A549 (cell line): ENCODE measurements around the gene COPS8.

Source experiments
- CEBPB ChIP-seq, 2 experiments: fragments of >200 bp in 1 of 2; sonication (Bioruptor Twin) in 1 of 2; formaldehyde crosslinking in 1 of 2; IDR thresholded peaks; 2 replicates each; pipeline ENCODE4 v1.6.1; 2012 to 2016
- EP300 ChIP-seq, 2 experiments: fragments of >200 bp; sonication (Bioruptor Twin); formaldehyde crosslinking; IDR thresholded peaks; 2 replicates in 1 of 2; 3 replicates in 1 of 2; pipeline ENCODE4 v1.6.1; 2016 to 2017
- JUNB ChIP-seq: fragments of >200 bp; sonication (Bioruptor Twin); formaldehyde crosslinking; IDR thresholded peaks from 2 replicates; pipeline ENCODE4 v1.6.1; 2016
- POLR2A ChIP-seq: IDR thresholded peaks from 2 replicates; pipeline ENCODE4 v1.6.1; 2012; ENCODE audit warnings: mild to moderate bottlenecking, low read length
- RCOR1 ChIP-seq: fragments of 150-350 bp; IDR thresholded peaks from 2 replicates; pipeline ENCODE4 v1.6.1; 2014; ENCODE audit warnings: antibody characterized with exemption, low read length, low read depth
- RFX5 ChIP-seq: fragments of 450-650 bp; IDR thresholded peaks from 2 replicates; pipeline ENCODE4 v1.7.1; 2014; ENCODE audit warnings: antibody characterized with exemption, mild to moderate bottlenecking, moderate library complexity
- TF ChIP-seq, protein P1 (sequence below): fragments of >200 bp; sonication (Bioruptor Twin); formaldehyde crosslinking; IDR thresholded peaks from 3 replicates; pipeline ENCODE4 v1.5.1; 2016

DNA sequence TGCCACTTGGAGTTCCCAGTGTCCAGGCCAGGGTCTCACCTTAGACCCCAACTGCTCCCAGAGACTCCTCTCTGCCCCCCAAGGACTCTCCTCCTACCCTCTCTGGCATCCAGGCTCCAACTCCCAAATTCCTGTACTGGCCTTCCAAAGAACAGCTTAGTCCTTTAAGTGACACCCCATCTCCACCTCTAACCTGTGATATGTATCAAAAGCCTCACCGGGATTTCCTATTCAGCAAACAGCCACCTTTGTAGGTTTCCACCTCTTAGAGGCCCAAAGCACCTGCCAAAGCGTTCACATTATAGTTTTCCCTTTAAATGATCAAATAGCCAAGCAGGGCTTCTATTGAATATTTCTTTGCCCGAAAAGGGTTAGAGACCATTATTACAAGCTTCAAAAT lies 2.7 kb upstream of the COPS8 start:
- no peak for TF ChIP-seq RFX5
- no peak for TF ChIP-seq CEBPB (IDR thresholded peaks at IDR 0.05)
- no peak for TF ChIP-seq EP300 (IDR thresholded peaks at IDR 0.05)
- TF ChIP-seq, protein P1, sequence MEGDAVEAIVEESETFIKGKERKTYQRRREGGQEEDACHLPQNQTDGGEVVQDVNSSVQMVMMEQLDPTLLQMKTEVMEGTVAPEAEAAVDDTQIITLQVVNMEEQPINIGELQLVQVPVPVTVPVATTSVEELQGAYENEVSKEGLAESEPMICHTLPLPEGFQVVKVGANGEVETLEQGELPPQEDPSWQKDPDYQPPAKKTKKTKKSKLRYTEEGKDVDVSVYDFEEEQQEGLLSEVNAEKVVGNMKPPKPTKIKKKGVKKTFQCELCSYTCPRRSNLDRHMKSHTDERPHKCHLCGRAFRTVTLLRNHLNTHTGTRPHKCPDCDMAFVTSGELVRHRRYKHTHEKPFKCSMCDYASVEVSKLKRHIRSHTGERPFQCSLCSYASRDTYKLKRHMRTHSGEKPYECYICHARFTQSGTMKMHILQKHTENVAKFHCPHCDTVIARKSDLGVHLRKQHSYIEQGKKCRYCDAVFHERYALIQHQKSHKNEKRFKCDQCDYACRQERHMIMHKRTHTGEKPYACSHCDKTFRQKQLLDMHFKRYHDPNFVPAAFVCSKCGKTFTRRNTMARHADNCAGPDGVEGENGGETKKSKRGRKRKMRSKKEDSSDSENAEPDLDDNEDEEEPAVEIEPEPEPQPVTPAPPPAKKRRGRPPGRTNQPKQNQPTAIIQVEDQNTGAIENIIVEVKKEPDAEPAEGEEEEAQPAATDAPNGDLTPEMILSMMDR: no peak
- no peak for TF ChIP-seq JUNB
- TF ChIP-seq RCOR1: no peak
- no peak for TF ChIP-seq POLR2A
